Duodenal mucosa (tissue), 2 donors: Measurements from ENCODE around the gene ATP7B.

Experiments used
- H3K27ac ChIP-seq: one replicate; pipeline ENCODE4 v1.7.0; 2013; ENCODE audit warnings: low read depth, low read length
- H3K27me3 ChIP-seq, 2 donors: one replicate each; pipeline ENCODE4 v1.7.0; 2013; ENCODE audit warnings: low read length in 2 of 2, control low read depth in 1 of 2; ENCODE audit not compliant: insufficient read depth in 2 of 2, control insufficient read depth in 1 of 2
- H3K36me3 ChIP-seq, 2 donors: one replicate each; pipeline ENCODE4 v1.7.0; 2013; ENCODE audit warnings: low read length in 2 of 2, control low read depth in 1 of 2; ENCODE audit not compliant: insufficient read depth in 2 of 2, control insufficient read depth in 1 of 2
- H3K4me1 ChIP-seq, 2 donors: one replicate each; pipeline ENCODE4 v1.7.0; 2013; ENCODE audit warnings: low read length in 2 of 2, control low read depth in 1 of 2; ENCODE audit not compliant: insufficient read depth in 2 of 2, control insufficient read depth in 1 of 2
- H3K4me3 ChIP-seq, 2 donors: one replicate each; pipeline ENCODE4 v1.7.0; 2013; ENCODE audit warnings: low read length in 2 of 2, low read depth in 1 of 2
- H3K9ac ChIP-seq, 2 donors: one replicate each; pipeline ENCODE4 v1.7.0; 2013; ENCODE audit warnings: low read length in 2 of 2, low read depth in 1 of 2
- H3K9me3 ChIP-seq, 2 donors: one replicate each; pipeline ENCODE4 v1.7.0; 2013; ENCODE audit warnings: low read length in 2 of 2, control low read depth in 1 of 2; ENCODE audit not compliant: control insufficient read depth in 1 of 2

Gene ATP7B

GRCh38 chr13:51926528-51926885, 84.7 kb downstream of the ATP7B start:
- Histone ChIP-seq H3K9ac (no peak overlapping the region), H3K36me3 (peaks cover 0 to 17% of the 10 kb centered on the region in 2 donors)

GRCh38 chr13:51925865-51926527, 85.3 kb downstream of the ATP7B start:
- Histone ChIP-seq H3K36me3 (peaks cover 0 to 17% of the 10 kb centered on the region in 2 donors), H3K9me3 (no peaks in the 10 kb centered on the region), H3K4me3 (no peak overlapping the region), H3K27ac (no peak overlapping the region), H3K9ac (no peak overlapping the region), H3K27me3 (no peaks in the 10 kb centered on the region), H3K4me1 (peaks cover 0 to 7% of the 10 kb centered on the region in 2 donors)

More at GRCh38 chr13:51926528-51926885, 84.7 kb downstream of the ATP7B start:
- Histone ChIP-seq H3K27me3 (no peaks in the 10 kb centered on the region), H3K4me3 (no peak overlapping the region), H3K27ac (no peak overlapping the region), H3K9me3 (no peaks in the 10 kb centered on the region), H3K4me1 (peaks cover 0 to 7% of the 10 kb centered on the region in 2 donors)

GRCh38 chr13:51924756-51925544, 86.3 kb downstream of the ATP7B start:
- Histone ChIP-seq H3K9me3 (no peaks in the 10 kb centered on the region), H3K4me3 (no peak overlapping the region), H3K27ac (no peak overlapping the region), H3K9ac (no peak overlapping the region), H3K36me3 (peaks cover 0 to 17% of the 10 kb centered on the region in 2 donors), H3K27me3 (no peaks in the 10 kb centered on the region), H3K4me1 (peaks cover 0 to 7% of the 10 kb centered on the region in 2 donors)

- Histone ChIP-seq H3K9ac (no peak overlapping the region), H3K4me3 (no peak overlapping the region), H3K4me1 (peaks cover 0 to 7% of the 10 kb centered on the region in 2 donors), H3K27ac (no peak overlapping the region), H3K27me3 (no peaks in the 10 kb centered on the region), H3K36me3 (peaks cover 0 to 17% of the 10 kb centered on the region in 2 donors), H3K9me3 (no peaks in the 10 kb centered on the region)
Observed at GRCh38 chr13:51923983-51924539, 87.2 kb downstream of the ATP7B start.

GRCh38 chr13:51922771-51923480, 88.3 kb downstream of the ATP7B start:
- no peaks in the 10 kb centered on the region for H3K9me3 ChIP-seq
- no peak overlapping the region for H3K4me3 ChIP-seq
- peaks cover 0 to 17% of the 10 kb centered on the region in 2 donors for H3K36me3 ChIP-seq
- no peak overlapping the region for H3K9ac ChIP-seq
- H3K27me3 ChIP-seq = no peaks in the 10 kb centered on the region
- H3K4me1 ChIP-seq = peaks cover 0 to 7% of the 10 kb centered on the region in 2 donors
- H3K27ac ChIP-seq = no peak overlapping the region

- Histone ChIP-seq H3K4me3 (no peak overlapping the region), H3K9me3 (no peaks in the 10 kb centered on the region), H3K27ac (no peak overlapping the region), H3K4me1 (peaks cover 0 to 7% of the 10 kb centered on the region in 2 donors), H3K9ac (no peak overlapping the region), H3K27me3 (no peaks in the 10 kb centered on the region), H3K36me3 (peaks cover 0 to 17% of the 10 kb centered on the region in 2 donors)
Observed at GRCh38 chr13:51921790-51922740, 89.2 kb downstream of the ATP7B start.

- no peak overlapping the region for H3K27ac ChIP-seq
- H3K4me1 ChIP-seq = peaks cover 0 to 7% of the 10 kb centered on the region in 2 donors
- no peaks in the 10 kb centered on the region for H3K9me3 ChIP-seq
- H3K36me3 ChIP-seq = peaks cover 0 to 15% of the 10 kb centered on the region in 2 donors
- H3K9ac ChIP-seq = no peak overlapping the region
- H3K4me3 ChIP-seq = no peak overlapping the region
- no peaks in the 10 kb centered on the region for H3K27me3 ChIP-seq
Observed at GRCh38 chr13:51920786-51921185, 90.5 kb downstream of the ATP7B start.

GRCh38 chr13:51920267-51920666, 91.0 kb downstream of the ATP7B start:
- Histone ChIP-seq H3K27ac (no peak overlapping the region), H3K36me3 (peaks cover 0 to 14% of the 10 kb centered on the region in 2 donors), H3K27me3 (no peaks in the 10 kb centered on the region), H3K9ac (no peak overlapping the region), H3K4me1 (peaks cover 0 to 7% of the 10 kb centered on the region in 2 donors), H3K9me3 (no peaks in the 10 kb centered on the region), H3K4me3 (no peak overlapping the region)

GRCh38 chr13:51919531-51919930, 91.7 kb downstream of the ATP7B start:
- no peak overlapping the region for H3K4me3 ChIP-seq

More at GRCh38 chr13:51919531-51919930, 91.7 kb downstream of the ATP7B start:
- Histone ChIP-seq H3K27ac (no peak overlapping the region), H3K9me3 (no peaks in the 10 kb centered on the region), H3K27me3 (no peaks in the 10 kb centered on the region), H3K36me3 (peaks cover 0 to 14% of the 10 kb centered on the region in 2 donors), H3K4me1 (peaks cover 0 to 7% of the 10 kb centered on the region in 2 donors), H3K9ac (no peak overlapping the region)
